KBM-7 (cell line): ENCODE results near the gene SLC25A21.
"Not testable (repeated sequence)": the region's sequence is repeated elsewhere in the genome, so short reads cannot be mapped to it uniquely, and the experiment has no call there.

Experiments
- DNase-seq: peaks from one replicate; pipeline ENCODE4 v3.0.0-alpha.2; 2015
- in situ Hi-C: fragments of 300-500 bp; cut with MboI; formaldehyde crosslinking; loops from 2 replicates; pipeline ENCODE4 v1.14.3; 2020; ENCODE audit warnings: low sequenced_read_pairs, low pct_unique_long_range_greater_than_20kb, mixed read lengths

SLC25A21 gene

GRCh38 chr14:36719823-36720222 is 452.6 kb downstream of the SLC25A21 start:
- in situ Hi-C loops = no loop called here
- no peak for DNase-seq

- in situ Hi-C loops = no loop called here
These were observed 454.2 kb downstream of the SLC25A21 start for GRCh38 chr14:36718216-36718615.

GRCh38 chr14:36717363-36717762 is 455.0 kb downstream of the SLC25A21 start:
- DNase-seq = no peak
- in situ Hi-C loops = no loop called here

More at GRCh38 chr14:36718216-36718615, 454.2 kb downstream of the SLC25A21 start:
- no peak for DNase-seq

- DNase-seq = no peak
- in situ Hi-C loops = no loop called here
These were observed 455.7 kb downstream of the SLC25A21 start for GRCh38 chr14:36716614-36717184.

GRCh38 chr14:36713960-36714703 is 458.3 kb downstream of the SLC25A21 start:
- in situ Hi-C loops = no loop called here
- DNase-seq = no peak

- DNase-seq = no peak
- in situ Hi-C loops = no loop called here
These were observed 464.8 kb downstream of the SLC25A21 start for GRCh38 chr14:36707570-36707969.

- in situ Hi-C loops = no loop called here
- no peak for DNase-seq
These were observed 469.9 kb downstream of the SLC25A21 start for GRCh38 chr14:36702474-36702873.

GRCh38 chr14:36701132-36701531 is 471.3 kb downstream of the SLC25A21 start:
- in situ Hi-C loops = no loop called here

GRCh38 chr14:36700651-36701050 is 471.8 kb downstream of the SLC25A21 start:
- in situ Hi-C loops = no loop called here
- no peak for DNase-seq

More at GRCh38 chr14:36701132-36701531, 471.3 kb downstream of the SLC25A21 start:
- DNase-seq = no peak

- DNase-seq, in situ Hi-C loops: not testable (repeated sequence)
These were observed 473.0 kb downstream of the SLC25A21 start for GRCh38 chr14:36699420-36699819.

- DNase-seq = no peak
- in situ Hi-C loops = no loop called here
These were observed 481.9 kb downstream of the SLC25A21 start for GRCh38 chr14:36690311-36691040.

GRCh38 chr14:36684946-36685345 is 487.5 kb downstream of the SLC25A21 start:
- in situ Hi-C loops = no loop called here
- no peak for DNase-seq

GRCh38 chr14:36683083-36683724 is 489.2 kb downstream of the SLC25A21 start:
- no peak for DNase-seq
- in situ Hi-C loops = no loop called here

- in situ Hi-C loops = no loop called here
- DNase-seq = no peak
These were observed 490.1 kb downstream of the SLC25A21 start for GRCh38 chr14:36682338-36682737.

- in situ Hi-C loops = no loop called here
- DNase-seq = no peak
These were observed 496.2 kb downstream of the SLC25A21 start for GRCh38 chr14:36676236-36676635.

- in situ Hi-C loops = no loop called here
- no peak for DNase-seq
These were observed 496.8 kb downstream of the SLC25A21 start for GRCh38 chr14:36675581-36675980.

GRCh38 chr14:36674659-36675058 is 497.7 kb downstream of the SLC25A21 start:
- no peak for DNase-seq
- in situ Hi-C loops = no loop called here

- in situ Hi-C loops = no loop called here
- no peak for DNase-seq
These were observed 500.3 kb downstream of the SLC25A21 start for GRCh38 chr14:36672095-36672494.

- in situ Hi-C loops = no loop called here
- DNase-seq = no peak
These were observed 501.3 kb downstream of the SLC25A21 start for GRCh38 chr14:36671149-36671548.

- in situ Hi-C loops = no loop called here
- DNase-seq = no peak
These were observed 504.7 kb downstream of the SLC25A21 start for GRCh38 chr14:36667679-36668078.
